ENCODE measurements around the gene SPG11. TPM values are rescaled to one million over a fixed set of nuclear protein-coding genes. Genes with fewer than 3 reads are reported as not detected.

SPG11 gene, protein sequence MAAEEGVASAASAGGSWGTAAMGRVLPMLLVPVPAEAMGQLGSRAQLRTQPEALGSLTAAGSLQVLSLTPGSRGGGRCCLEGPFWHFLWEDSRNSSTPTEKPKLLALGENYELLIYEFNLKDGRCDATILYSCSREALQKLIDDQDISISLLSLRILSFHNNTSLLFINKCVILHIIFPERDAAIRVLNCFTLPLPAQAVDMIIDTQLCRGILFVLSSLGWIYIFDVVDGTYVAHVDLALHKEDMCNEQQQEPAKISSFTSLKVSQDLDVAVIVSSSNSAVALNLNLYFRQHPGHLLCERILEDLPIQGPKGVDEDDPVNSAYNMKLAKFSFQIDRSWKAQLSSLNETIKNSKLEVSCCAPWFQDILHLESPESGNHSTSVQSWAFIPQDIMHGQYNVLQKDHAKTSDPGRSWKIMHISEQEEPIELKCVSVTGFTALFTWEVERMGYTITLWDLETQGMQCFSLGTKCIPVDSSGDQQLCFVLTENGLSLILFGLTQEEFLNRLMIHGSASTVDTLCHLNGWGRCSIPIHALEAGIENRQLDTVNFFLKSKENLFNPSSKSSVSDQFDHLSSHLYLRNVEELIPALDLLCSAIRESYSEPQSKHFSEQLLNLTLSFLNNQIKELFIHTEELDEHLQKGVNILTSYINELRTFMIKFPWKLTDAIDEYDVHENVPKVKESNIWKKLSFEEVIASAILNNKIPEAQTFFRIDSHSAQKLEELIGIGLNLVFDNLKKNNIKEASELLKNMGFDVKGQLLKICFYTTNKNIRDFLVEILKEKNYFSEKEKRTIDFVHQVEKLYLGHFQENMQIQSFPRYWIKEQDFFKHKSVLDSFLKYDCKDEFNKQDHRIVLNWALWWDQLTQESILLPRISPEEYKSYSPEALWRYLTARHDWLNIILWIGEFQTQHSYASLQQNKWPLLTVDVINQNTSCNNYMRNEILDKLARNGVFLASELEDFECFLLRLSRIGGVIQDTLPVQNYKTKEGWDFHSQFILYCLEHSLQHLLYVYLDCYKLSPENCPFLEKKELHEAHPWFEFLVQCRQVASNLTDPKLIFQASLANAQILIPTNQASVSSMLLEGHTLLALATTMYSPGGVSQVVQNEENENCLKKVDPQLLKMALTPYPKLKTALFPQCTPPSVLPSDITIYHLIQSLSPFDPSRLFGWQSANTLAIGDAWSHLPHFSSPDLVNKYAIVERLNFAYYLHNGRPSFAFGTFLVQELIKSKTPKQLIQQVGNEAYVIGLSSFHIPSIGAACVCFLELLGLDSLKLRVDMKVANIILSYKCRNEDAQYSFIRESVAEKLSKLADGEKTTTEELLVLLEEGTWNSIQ (N-terminal part only)
- total RNA-seq, result 81.7 and 110 TPM in 2 replicates

DNA sequence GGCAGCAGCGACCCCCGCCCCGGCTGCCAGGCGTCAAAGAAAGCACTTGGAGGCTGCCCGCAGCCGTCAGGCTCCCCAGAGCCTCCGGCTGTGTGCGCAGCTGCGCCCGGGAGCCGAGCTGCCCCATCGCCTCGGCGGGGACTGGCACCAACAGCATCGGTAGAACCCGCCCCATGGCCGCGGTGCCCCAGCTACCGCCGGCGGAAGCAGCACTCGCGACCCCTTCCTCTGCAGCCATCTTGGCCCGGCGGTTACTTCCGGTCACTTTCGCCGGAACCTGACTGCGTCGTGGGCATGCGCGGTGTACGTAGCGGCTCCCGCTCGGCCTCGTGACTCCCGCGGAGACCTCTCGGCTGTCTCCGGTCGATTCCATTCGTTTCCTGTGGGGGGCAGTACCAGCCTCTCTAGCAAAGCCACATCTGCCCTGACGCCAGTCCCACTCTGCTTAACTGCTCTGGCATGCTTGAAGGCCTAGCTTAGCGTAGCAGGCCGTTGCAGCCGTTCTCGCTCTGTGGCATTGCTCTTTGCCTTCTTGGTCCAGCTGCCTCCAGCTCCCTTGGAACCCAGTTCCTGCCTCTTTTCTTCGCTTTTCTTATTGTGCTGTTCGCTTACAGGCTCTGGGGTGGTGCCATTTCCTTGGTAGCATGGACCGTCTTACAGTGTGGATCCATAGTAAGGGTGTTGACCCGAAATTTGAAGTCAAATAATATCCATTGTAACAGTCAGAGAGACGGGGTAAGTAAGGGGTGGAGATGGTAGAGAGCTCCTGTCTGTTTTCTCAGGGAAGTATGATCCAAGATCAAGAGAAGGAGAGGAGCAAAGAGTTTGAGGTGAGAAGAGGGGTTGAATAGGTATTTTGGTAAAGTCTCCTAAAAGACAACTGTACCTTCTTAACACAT lies at the start of gene SPG11:
Gene SPG11, minus strand, starts transcription at position 253 of the 899 bp plus-strand sequence. Its CDS starts 15 bp downstream, at position 238.

DNA sequence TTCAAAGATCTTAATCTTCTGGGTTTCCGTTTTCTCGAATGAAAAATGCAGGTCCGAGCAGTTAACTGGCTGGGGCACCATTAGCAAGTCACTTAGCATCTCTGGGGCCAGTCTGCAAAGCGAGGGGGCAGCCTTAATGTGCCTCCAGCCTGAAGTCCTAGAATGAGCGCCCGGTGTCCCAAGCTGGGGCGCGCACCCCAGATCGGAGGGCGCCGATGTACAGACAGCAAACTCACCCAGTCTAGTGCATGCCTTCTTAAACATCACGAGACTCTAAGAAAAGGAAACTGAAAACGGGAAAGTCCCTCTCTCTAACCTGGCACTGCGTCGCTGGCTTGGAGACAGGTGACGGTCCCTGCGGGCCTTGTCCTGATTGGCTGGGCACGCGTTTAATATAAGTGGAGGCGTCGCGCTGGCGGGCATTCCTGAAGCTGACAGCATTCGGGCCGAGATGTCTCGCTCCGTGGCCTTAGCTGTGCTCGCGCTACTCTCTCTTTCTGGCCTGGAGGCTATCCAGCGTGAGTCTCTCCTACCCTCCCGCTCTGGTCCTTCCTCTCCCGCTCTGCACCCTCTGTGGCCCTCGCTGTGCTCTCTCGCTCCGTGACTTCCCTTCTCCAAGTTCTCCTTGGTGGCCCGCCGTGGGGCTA lies 47.8 kb upstream of the SPG11 start, which contains the start of the genes B2M and PATL2:
Gene B2M, plus strand, starts transcription at position 422 of the 647 bp plus-strand sequence. Its CDS starts 30 bp downstream, at position 452.
Gene PATL2, minus strand, starts transcription at position 228 of the 647 bp plus-strand sequence. CDS start 34,833 bp downstream, outside the sequence.

DNA sequence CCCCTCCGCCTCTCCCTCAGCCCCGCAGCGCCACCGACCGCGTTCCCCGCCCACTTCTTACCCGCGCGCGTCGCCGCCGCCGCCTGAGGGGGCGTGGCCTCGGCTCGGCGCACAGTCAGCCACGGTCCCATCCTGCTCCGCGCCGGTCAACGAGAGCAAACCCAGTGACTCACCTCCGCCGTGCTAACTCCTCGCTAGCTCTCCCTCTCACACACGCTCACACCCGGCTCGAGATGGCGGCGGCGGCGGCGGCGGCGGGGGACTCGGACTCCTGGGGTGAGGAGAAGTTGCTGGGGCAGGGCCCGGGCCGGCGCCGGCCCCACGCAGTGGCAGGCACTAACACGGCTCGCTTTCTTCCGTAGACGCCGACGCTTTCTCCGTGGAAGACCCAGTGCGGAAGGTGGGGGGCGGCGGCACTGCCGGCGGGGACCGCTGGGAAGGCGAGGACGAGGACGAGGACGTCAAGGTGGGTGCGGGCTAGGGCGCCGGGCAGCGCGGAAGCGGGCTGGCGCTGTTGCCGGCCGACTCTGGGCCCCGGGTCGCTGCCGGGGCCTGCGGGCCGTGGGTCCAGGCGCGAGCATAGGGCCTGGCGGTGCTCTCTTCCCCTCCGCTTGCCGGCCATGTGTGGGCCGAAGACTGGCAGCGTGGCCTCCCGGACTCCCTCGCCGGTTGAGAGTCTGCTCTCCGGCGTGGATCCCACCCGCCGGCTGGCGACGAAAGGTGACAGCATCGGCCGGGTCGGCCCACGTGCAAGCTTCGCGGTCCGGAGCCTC lies 126.3 kb downstream of the SPG11 start, which contains the start of gene EIF3J:
Gene EIF3J, plus strand, starts transcription at position 186 of the 773 bp plus-strand sequence. Its CDS starts 48 bp downstream, at position 234.

Other genes starting within 250 kb of the SPG11 start
- gene CTDSPL2, start 236.0 kb downstream of the SPG11 start, total RNA-seq, result 51.7 and 54.8 TPM in 2 replicates
- gene EIF3J, start 126.5 kb downstream of the SPG11 start, total RNA-seq, result 46.9 and 71.1 TPM in 2 replicates
- 0.30 and 0.37 TPM in 2 replicates for gene PATL2, start 47.7 kb upstream of the SPG11 start, total RNA-seq
- 1,831 and 2,217 TPM in 2 replicates for gene B2M, start 47.9 kb upstream of the SPG11 start, total RNA-seq
- gene TRIM69, start 72.9 kb upstream of the SPG11 start, total RNA-seq, result 5.9 and 10.2 TPM in 2 replicates